Effector memory CD4-positive, alpha-beta T cell (primary cell): Measurements from ENCODE around the gene DCBLD2.

Experiments
- DNase-seq, 3 donors: peaks; one replicate each; pipeline ENCODE4 v3.0.0-alpha.2; 2020
- H3K27ac ChIP-seq: 2 replicates; pipeline ENCODE4 v1.7.0; 2013; ENCODE audit warnings: mild to moderate bottlenecking, low read length, moderate library complexity; ENCODE audit not compliant: insufficient read depth, poor library complexity, severe bottlenecking
- H3K27me3 ChIP-seq: replicated peaks from 2 replicates; pipeline ENCODE4 v1.7.0; 2013; ENCODE audit warnings: mild to moderate bottlenecking, low read length; ENCODE audit not compliant: insufficient read depth, control insufficient read depth, poor library complexity, severe bottlenecking
- H3K36me3 ChIP-seq: 2 replicates; pipeline ENCODE4 v1.7.0; 2013; ENCODE audit warnings: mild to moderate bottlenecking, low read length, moderate library complexity; ENCODE audit not compliant: control insufficient read depth, insufficient read depth
- H3K4me1 ChIP-seq: 2 replicates; pipeline ENCODE4 v1.7.0; 2013; ENCODE audit warnings: low read length, mild to moderate bottlenecking; ENCODE audit not compliant: control insufficient read depth, insufficient read depth, poor library complexity, severe bottlenecking
- H3K4me3 ChIP-seq: 2 replicates; pipeline ENCODE4 v1.7.0; 2013; ENCODE audit warnings: low read length, low read depth, mild to moderate bottlenecking; ENCODE audit not compliant: insufficient read depth, poor library complexity, severe bottlenecking
- H3K9me3 ChIP-seq: 2 replicates; pipeline ENCODE4 v1.7.0; 2013; ENCODE audit warnings: mild to moderate bottlenecking, low read length, moderate library complexity; ENCODE audit not compliant: control insufficient read depth

DCBLD2 gene

GRCh38 chr3:98784666-98785600 is 116.6 kb downstream of the DCBLD2 start:
- Histone ChIP-seq H3K27ac (no peak overlapping the region), H3K36me3 (no peaks in the 10 kb centered on the region), H3K4me3 (no peak overlapping the region), H3K4me1 (no peaks in the 10 kb centered on the region), H3K9me3 (no peaks in the 10 kb centered on the region), H3K27me3 (no peaks in the 10 kb centered on the region)
- DNase-seq, result no peak

- Histone ChIP-seq H3K36me3 (no peaks in the 10 kb centered on the region), H3K9me3 (no peaks in the 10 kb centered on the region), H3K4me3 (no peak overlapping the region), H3K27ac (no peak overlapping the region), H3K27me3 (no peaks in the 10 kb centered on the region), H3K4me1 (no peaks in the 10 kb centered on the region)
- DNase-seq, result no peak
Observed at GRCh38 chr3:98784042-98784441, 117.5 kb downstream of the DCBLD2 start.

GRCh38 chr3:98782824-98783500 is 118.5 kb downstream of the DCBLD2 start:
- no peaks in the 10 kb centered on the region for H3K4me1 ChIP-seq
- H3K4me3 ChIP-seq, result no peak overlapping the region
- DNase-seq, result no peak
- H3K36me3 ChIP-seq, result no peaks in the 10 kb centered on the region
- H3K27ac ChIP-seq, result no peak overlapping the region
- H3K9me3 ChIP-seq, result no peaks in the 10 kb centered on the region
- H3K27me3 ChIP-seq, result no peaks in the 10 kb centered on the region

GRCh38 chr3:98780343-98780742 is 121.2 kb downstream of the DCBLD2 start:
- H3K9me3 ChIP-seq, result no peaks in the 10 kb centered on the region
- H3K27me3 ChIP-seq, result no peaks in the 10 kb centered on the region
- no peak overlapping the region for H3K27ac ChIP-seq
- DNase-seq, result no peak
- no peak overlapping the region for H3K4me3 ChIP-seq
- H3K4me1 ChIP-seq, result no peaks in the 10 kb centered on the region
- no peaks in the 10 kb centered on the region for H3K36me3 ChIP-seq

GRCh38 chr3:98779541-98780335 is 121.8 kb downstream of the DCBLD2 start:
- no peaks in the 10 kb centered on the region for H3K36me3 ChIP-seq
- H3K27ac ChIP-seq, result no peak overlapping the region
- no peaks in the 10 kb centered on the region for H3K9me3 ChIP-seq
- DNase-seq, result no peak
- H3K4me1 ChIP-seq, result no peaks in the 10 kb centered on the region
- no peaks in the 10 kb centered on the region for H3K27me3 ChIP-seq
- no peak overlapping the region for H3K4me3 ChIP-seq

- Histone ChIP-seq H3K27me3 (no peaks in the 10 kb centered on the region), H3K27ac (no peak overlapping the region), H3K4me1 (no peaks in the 10 kb centered on the region), H3K4me3 (no peak overlapping the region), H3K36me3 (no peaks in the 10 kb centered on the region), H3K9me3 (no peaks in the 10 kb centered on the region)
- no peak for DNase-seq
Observed at GRCh38 chr3:98778852-98779413, 122.6 kb downstream of the DCBLD2 start.

- no peaks in the 10 kb centered on the region for H3K36me3 ChIP-seq
- no peak overlapping the region for H3K4me3 ChIP-seq
- no peak for DNase-seq
- no peaks in the 10 kb centered on the region for H3K27me3 ChIP-seq
- H3K27ac ChIP-seq, result no peak overlapping the region
- H3K9me3 ChIP-seq, result no peaks in the 10 kb centered on the region
- H3K4me1 ChIP-seq, result no peaks in the 10 kb centered on the region
Observed at GRCh38 chr3:98778383-98778782, 123.1 kb downstream of the DCBLD2 start.

GRCh38 chr3:98777801-98778220 is 123.7 kb downstream of the DCBLD2 start:
- Histone ChIP-seq H3K27me3 (no peaks in the 10 kb centered on the region), H3K27ac (no peak overlapping the region), H3K9me3 (no peaks in the 10 kb centered on the region), H3K4me1 (no peaks in the 10 kb centered on the region), H3K4me3 (no peak overlapping the region), H3K36me3 (no peaks in the 10 kb centered on the region)
- no peak for DNase-seq

- Histone ChIP-seq H3K36me3 (no peaks in the 10 kb centered on the region), H3K9me3 (no peaks in the 10 kb centered on the region), H3K4me1 (no peaks in the 10 kb centered on the region), H3K27ac (no peak overlapping the region), H3K4me3 (no peak overlapping the region), H3K27me3 (no peaks in the 10 kb centered on the region)
- DNase-seq, result no peak
Observed at GRCh38 chr3:98777286-98777685, 124.2 kb downstream of the DCBLD2 start.
